SK-N-MC (cell line): ENCODE measurements around the gene TRIP10.
"Not testable (repeated sequence)": the region's sequence is repeated elsewhere in the genome, so short reads cannot be mapped to it uniquely, and the experiment has no call there.

Experiments
- DNase-seq: peaks from one replicate; pipeline ENCODE4 v3.0.0-alpha.2; 2011; ENCODE audit warnings: low read depth, low spot score
- H3K27ac ChIP-seq: fragments of 200-600 bp; sonication (generic); 2 replicates; pipeline ENCODE4 v1.5.1; 2016; ENCODE audit warnings: mixed run types
- H3K36me3 ChIP-seq: fragments of 200-600 bp; sonication (generic); 2 replicates; pipeline ENCODE4 v1.6.1; 2017; ENCODE audit warnings: antibody characterized with exemption, low read length, mixed read lengths; ENCODE audit not compliant: insufficient read depth
- H3K4me3 ChIP-seq: fragments of 200-600 bp; sonication (generic); 2 replicates; pipeline ENCODE4 v1.5.1; 2016
- H3K9ac ChIP-seq: fragments of 200-600 bp; sonication (generic); 2 replicates; pipeline ENCODE4 v1.8.0; 2017; ENCODE audit warnings: mixed run types, mixed read lengths; ENCODE audit not compliant: insufficient read length
- H3K9me3 ChIP-seq: fragments of 200-600 bp; sonication (generic); 2 replicates; pipeline ENCODE4 v1.6.1; 2017; ENCODE audit warnings: low read depth, mild to moderate bottlenecking, antibody characterized with exemption, low read length, moderate library complexity, mixed read lengths
- EZH2 ChIP-seq: fragments of 200-600 bp; sonication (generic); IDR thresholded peaks from one replicate; pipeline ENCODE4 v1.6.1; 2017; ENCODE audit warnings: antibody characterized with exemption
- FOXP2 ChIP-seq: optimal IDR thresholded peaks from 2 replicates; pipeline ENCODE3; 2011; ENCODE audit warnings: mild to moderate bottlenecking, moderate library complexity; ENCODE audit not compliant: insufficient read depth; ENCODE audit errors: extremely low read length, control extremely low read depth
- POLR2AphosphoS5 ChIP-seq: IDR thresholded peaks from 2 replicates; pipeline ENCODE4 v1.6.1; 2012; ENCODE audit warnings: mild to moderate bottlenecking, low read depth, low read length, borderline replicate concordance

TRIP10 gene

DNA sequence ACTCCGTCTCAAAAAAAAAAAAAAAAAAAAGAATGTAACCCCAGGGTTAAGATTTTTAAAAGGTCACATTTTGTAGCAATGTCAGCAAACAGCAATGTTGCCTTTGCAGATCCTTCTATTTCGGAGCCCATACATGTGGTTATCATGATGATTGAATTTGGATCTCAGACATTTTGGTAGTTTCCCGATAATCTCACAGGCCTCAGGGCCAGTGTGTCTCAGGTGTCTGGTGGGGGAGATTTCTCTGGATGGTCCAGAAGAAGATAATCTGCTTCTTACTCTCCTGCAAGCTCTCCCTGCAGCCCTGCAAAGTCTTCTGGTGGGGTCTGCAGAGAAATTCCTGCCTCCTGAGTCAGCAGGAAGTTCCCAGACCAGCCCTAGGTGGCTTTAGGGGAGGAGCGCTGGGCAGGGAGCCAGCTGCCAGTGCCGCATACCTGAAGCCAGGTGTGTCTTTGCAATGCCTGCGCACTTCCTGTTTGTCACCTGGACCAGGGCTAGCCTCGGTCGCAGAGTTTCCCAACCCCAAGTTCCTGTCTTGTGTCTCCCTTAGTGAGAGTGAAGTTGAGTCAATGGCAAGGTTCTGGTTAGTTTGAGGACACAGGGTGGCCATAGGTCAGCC, 26.4 kb downstream of the TRIP10 start:
- no peak overlapping the region for H3K9ac ChIP-seq
- DNase-seq, result no peak
- no peaks in the 10 kb centered on the region for H3K36me3 ChIP-seq
- no peak overlapping the region for H3K27ac ChIP-seq
- no peaks in the 10 kb centered on the region for H3K9me3 ChIP-seq
- no peak overlapping the region for H3K4me3 ChIP-seq
- TF ChIP-seq EZH2 (no peak), POLR2AphosphoS5 (no peak), FOXP2 (no peak)

- Histone ChIP-seq H3K4me3 (peak overlapping the region; percentile 59), H3K27ac (no peak overlapping the region), H3K9me3 (no peaks in the 10 kb centered on the region), H3K36me3 (no peaks in the 10 kb centered on the region), H3K9ac (no peak overlapping the region)
- no peak for TF ChIP-seq POLR2AphosphoS5
- no peak for TF ChIP-seq FOXP2
- no peak for TF ChIP-seq EZH2
- DNase-seq, result no peak
These were observed 27.0 kb downstream of the TRIP10 start for GRCh38 chr19:6766357-6767080.

- Histone ChIP-seq H3K9me3 (no peaks in the 10 kb centered on the region), H3K9ac (no peak overlapping the region), H3K27ac (no peak overlapping the region), H3K4me3 (peak overlapping the region; percentile 59), H3K36me3 (no peaks in the 10 kb centered on the region)
- DNase-seq, result no peak
- no peak for TF ChIP-seq FOXP2
- TF ChIP-seq POLR2AphosphoS5, result no peak
- TF ChIP-seq EZH2, result no peak
These were observed 27.5 kb downstream of the TRIP10 start for GRCh38 chr19:6767081-6767356.

GRCh38 chr19:6767357-6768235, 28.1 kb downstream of the TRIP10 start, which contains the start of gene SH2D3A:
Gene SH2D3A, minus strand, starts transcription at chr19:6767435. Its CDS starts 3,687 bp downstream, at chr19:6763748.
- TF ChIP-seq FOXP2, result no peak
- no peak for TF ChIP-seq EZH2
- TF ChIP-seq POLR2AphosphoS5, result no peak
- DNase-seq, result peak; percentile 80
- H3K27ac ChIP-seq, result no peak within 1 kb of the TSS

GRCh38 chr19:6768236-6768785, 28.8 kb downstream of the TRIP10 start:
- TF ChIP-seq POLR2AphosphoS5 (no peak), FOXP2 (no peak), EZH2 (no peak)
- Histone ChIP-seq H3K36me3 (no peaks in the 10 kb centered on the region), H3K9me3 (no peaks in the 10 kb centered on the region), H3K4me3 (no peak overlapping the region), H3K27ac (no peak overlapping the region), H3K9ac (no peak overlapping the region)
- DNase-seq, result no peak

More at GRCh38 chr19:6767357-6768235, 28.1 kb downstream of the TRIP10 start, which contains the start of gene SH2D3A:
- Histone ChIP-seq H3K4me3 (peak within 1 kb of the TSS; percentile 59), H3K9me3 (no peaks in the 10 kb centered on the region), H3K36me3 (no peaks in the 10 kb centered on the region), H3K9ac (no peak within 1 kb of the TSS)

DNA sequence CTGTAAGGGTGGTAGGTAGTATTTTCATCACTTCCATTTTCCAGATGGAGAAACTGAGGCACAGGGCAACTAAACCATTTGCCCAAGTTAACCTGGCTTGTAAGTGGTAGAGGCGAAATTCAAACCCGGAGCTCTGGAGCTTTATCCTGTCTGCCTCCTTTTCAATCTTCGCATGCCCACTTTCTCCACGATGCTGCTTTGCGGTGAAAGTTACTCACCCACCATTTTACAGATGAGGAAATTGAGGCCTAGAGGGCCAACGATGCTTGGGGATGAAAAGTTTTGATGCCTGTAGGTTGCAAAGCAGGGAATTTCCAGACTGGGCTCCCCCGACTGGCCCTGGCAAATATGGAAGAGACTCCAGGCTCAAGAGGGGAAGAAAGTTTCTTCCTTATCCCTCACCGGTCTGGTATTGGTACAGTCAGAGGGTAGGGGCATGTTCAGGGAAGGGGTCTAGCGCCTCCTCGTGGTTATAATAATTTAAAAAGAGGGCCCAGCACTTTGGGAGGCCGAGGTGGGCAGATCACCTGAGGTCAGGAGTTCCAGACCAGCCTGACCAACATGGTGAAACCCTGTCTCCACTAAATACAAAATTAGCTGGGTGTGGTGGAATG, 29.6 kb downstream of the TRIP10 start:
- DNase-seq, result no peak
- TF ChIP-seq EZH2 (no peak), FOXP2 (no peak), POLR2AphosphoS5 (no peak)
- Histone ChIP-seq H3K36me3 (no peaks in the 10 kb centered on the region), H3K9me3 (no peaks in the 10 kb centered on the region), H3K27ac (no peak overlapping the region), H3K9ac (no peak overlapping the region), H3K4me3 (no peak overlapping the region)

- not testable (repeated sequence) for H3K9ac ChIP-seq, H3K9me3 ChIP-seq, H3K36me3 ChIP-seq, H3K4me3 ChIP-seq, DNase-seq
- H3K27ac ChIP-seq, result peak overlapping the region; percentile 19; the same call in 1 of the 2 replicates
These were observed 32.2 kb downstream of the TRIP10 start for GRCh38 chr19:6771648-6772027.
